Peyer's patch (tissue), 4 donors: ENCODE data around the gene SCGB1C1. TPM values are rescaled to one million over a fixed set of nuclear protein-coding genes. Genes with fewer than 3 reads are reported as not detected.
"Not testable (repeated sequence)": the region's sequence is repeated elsewhere in the genome, so short reads cannot be mapped to it uniquely, and the experiment has no call there.

ENCODE experiments used
- DNase-seq, 3 donors: peaks; one replicate each; pipeline ENCODE4 v3.0.0-alpha.2; 2017 to 2019
- H3K27ac ChIP-seq, 4 donors: fragments of 200-600 bp; sonication (generic); one replicate each; pipeline ENCODE4 v1.5.1; 2016 to 2019
- H3K27me3 ChIP-seq, 2 donors: fragments of 200-600 bp; sonication (generic); one replicate each; pipeline ENCODE4 v1.5.1; 2019
- H3K36me3 ChIP-seq, 3 donors: fragments of 200-600 bp; sonication (generic); one replicate each; pipeline ENCODE4 v1.5.1; 2016 to 2019
- H3K4me1 ChIP-seq, 4 donors: fragments of 200-600 bp; sonication (generic); one replicate each; pipeline ENCODE4 v1.5.1; 2016 to 2019
- H3K4me3 ChIP-seq, 4 donors: fragments of 200-600 bp; sonication (generic); 1 replicate in 3 of 4; 2 replicates in 1 of 4; pipeline ENCODE4 v1.5.1; 2016 to 2019; ENCODE audit warnings: mild to moderate bottlenecking in 1 of 4
- H3K9me3 ChIP-seq, 4 donors: fragments of 200-600 bp; sonication (generic); one replicate each; pipeline ENCODE4 v1.5.1; 2016 to 2019; ENCODE audit warnings: mild to moderate bottlenecking in 1 of 4
- POLR2A ChIP-seq, 2 donors: fragments of 450-650 bp; IDR thresholded peaks; one replicate each; pipeline ENCODE4 v1.5.1; 2017; ENCODE audit warnings: antibody characterized with exemption in 2 of 2, mild to moderate bottlenecking in 2 of 2, moderate library complexity in 2 of 2
- total RNA-seq, 4 donors: library from RNA; depleted of rRNA; stranded (reverse); fragments of >200 nt; gene quantifications; one replicate each; pipeline ENCODE4 v1.1.0, GENCODE V29; 2016
- TF ChIP-seq, protein P1 (sequence below), 6 experiments: fragments of 450-650 bp in 4 of 6; fragments of 200-600 bp in 2 of 6; sonication (generic) in 1 of 6; IDR thresholded peaks; one replicate each; pipeline ENCODE4 v1.5.1; 2017 to 2019; ENCODE audit warnings: antibody characterized with exemption in 6 of 6, mild to moderate bottlenecking in 3 of 6, moderate library complexity in 1 of 6

The SCGB1C1 gene
- total RNA-seq, 4 donors from 2014 or later: not detected

DNA sequence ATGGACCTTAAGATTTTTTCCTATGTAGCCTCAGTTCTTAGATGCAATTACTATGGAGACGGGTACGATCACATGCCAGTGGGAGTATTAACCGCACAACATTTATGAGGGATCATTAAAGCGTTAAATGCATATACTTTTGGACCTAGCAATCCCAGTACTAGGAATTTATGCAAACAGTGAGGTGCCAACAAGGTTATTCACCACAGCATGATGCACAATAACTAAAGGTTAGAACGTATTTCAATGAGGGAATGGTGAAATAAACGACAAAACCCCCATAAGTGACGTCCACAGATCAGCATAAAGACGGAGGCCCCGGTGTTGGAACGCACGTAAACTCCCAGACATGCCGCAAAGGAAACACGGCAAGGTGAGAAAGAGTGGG is 42.7 kb downstream of the SCGB1C1 start:
- DNase-seq: no peak
- no peaks in the 10 kb centered on the region for H3K9me3 ChIP-seq
- H3K36me3 ChIP-seq: peaks cover 0 to 6% (median 0%) of the 10 kb centered on the region in 3 donors
- TF ChIP-seq POLR2A (IDR thresholded peaks at IDR 0.05): no peak
- TF ChIP-seq, protein P1, sequence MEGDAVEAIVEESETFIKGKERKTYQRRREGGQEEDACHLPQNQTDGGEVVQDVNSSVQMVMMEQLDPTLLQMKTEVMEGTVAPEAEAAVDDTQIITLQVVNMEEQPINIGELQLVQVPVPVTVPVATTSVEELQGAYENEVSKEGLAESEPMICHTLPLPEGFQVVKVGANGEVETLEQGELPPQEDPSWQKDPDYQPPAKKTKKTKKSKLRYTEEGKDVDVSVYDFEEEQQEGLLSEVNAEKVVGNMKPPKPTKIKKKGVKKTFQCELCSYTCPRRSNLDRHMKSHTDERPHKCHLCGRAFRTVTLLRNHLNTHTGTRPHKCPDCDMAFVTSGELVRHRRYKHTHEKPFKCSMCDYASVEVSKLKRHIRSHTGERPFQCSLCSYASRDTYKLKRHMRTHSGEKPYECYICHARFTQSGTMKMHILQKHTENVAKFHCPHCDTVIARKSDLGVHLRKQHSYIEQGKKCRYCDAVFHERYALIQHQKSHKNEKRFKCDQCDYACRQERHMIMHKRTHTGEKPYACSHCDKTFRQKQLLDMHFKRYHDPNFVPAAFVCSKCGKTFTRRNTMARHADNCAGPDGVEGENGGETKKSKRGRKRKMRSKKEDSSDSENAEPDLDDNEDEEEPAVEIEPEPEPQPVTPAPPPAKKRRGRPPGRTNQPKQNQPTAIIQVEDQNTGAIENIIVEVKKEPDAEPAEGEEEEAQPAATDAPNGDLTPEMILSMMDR (IDR thresholded peaks at IDR 0.05): no peak
- H3K4me1 ChIP-seq: peaks cover 0 to 32% (median 6%) of the 10 kb centered on the region in 4 donors
- no peaks in the 10 kb centered on the region for H3K27me3 ChIP-seq
- peak overlapping the region; percentile 92 to 97 (median 95) for H3K27ac ChIP-seq
- peak overlapping the region; percentile 82 to 94 (median 87) for H3K4me3 ChIP-seq

DNA sequence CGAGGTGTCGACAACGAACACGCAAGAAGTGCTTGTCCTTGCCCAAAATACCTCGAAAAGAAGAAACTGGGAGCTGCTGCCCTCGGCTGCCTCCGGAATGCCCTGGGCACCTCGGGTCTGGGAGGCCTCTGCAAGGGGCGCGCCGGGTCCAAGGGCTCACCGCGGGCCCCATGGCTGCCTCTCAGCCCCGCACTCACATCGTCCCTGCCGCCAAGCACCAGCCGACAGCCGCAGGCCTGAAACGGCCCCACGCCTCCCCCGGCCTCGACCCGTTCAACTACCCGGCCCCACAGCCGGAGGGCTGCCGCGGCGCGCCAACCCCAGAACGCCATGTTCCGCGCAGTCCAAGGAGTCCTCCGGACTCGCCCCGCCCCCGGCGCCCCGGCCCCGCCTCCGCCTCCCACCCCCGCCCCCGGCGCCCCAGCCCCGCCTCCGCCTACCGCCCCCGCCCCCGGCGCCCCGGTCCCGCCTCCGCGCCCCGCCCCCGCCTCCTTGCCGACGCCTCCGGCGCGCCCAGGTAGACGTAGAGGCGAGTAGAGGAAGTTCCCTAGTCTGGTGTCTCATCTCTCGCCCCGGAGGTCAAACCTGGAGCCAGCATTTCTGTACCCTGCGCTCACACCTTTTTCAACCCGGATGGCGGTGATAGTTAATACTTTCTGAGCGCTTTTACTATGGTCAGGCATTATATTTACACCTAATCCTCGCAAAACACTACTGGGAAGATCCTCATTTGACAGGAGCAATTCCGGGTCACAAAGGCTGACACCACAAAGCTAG is 43.3 kb downstream of the SCGB1C1 start, which contains the start of gene SIRT3:
Gene SIRT3 (minus strand): TSS at position 346 of the 777 bp plus-strand sequence. CDS start 14 bp downstream, at position 332.
- no peaks in the 10 kb centered on the region for H3K27me3 ChIP-seq
- TF ChIP-seq, protein P1 (IDR thresholded peaks at IDR 0.05): peak; percentile 22 to 59 (median 39)
- peak; percentile 62 to 73 for TF ChIP-seq POLR2A (IDR thresholded peaks at IDR 0.05)
- peaks cover 0 to 12% (median 0%) of the 10 kb centered on the region in 3 donors for H3K36me3 ChIP-seq
- H3K4me1 ChIP-seq: peaks cover 0 to 32% (median 6%) of the 10 kb centered on the region in 4 donors
- peak within 1 kb of the TSS; percentile 82 to 94 (median 87) for H3K4me3 ChIP-seq
- H3K9me3 ChIP-seq: no peaks in the 10 kb centered on the region
- H3K27ac ChIP-seq: peak within 1 kb of the TSS; percentile 92 to 97 (median 95)
- peak; percentile 85 to 95 (median 93) for DNase-seq

DNA sequence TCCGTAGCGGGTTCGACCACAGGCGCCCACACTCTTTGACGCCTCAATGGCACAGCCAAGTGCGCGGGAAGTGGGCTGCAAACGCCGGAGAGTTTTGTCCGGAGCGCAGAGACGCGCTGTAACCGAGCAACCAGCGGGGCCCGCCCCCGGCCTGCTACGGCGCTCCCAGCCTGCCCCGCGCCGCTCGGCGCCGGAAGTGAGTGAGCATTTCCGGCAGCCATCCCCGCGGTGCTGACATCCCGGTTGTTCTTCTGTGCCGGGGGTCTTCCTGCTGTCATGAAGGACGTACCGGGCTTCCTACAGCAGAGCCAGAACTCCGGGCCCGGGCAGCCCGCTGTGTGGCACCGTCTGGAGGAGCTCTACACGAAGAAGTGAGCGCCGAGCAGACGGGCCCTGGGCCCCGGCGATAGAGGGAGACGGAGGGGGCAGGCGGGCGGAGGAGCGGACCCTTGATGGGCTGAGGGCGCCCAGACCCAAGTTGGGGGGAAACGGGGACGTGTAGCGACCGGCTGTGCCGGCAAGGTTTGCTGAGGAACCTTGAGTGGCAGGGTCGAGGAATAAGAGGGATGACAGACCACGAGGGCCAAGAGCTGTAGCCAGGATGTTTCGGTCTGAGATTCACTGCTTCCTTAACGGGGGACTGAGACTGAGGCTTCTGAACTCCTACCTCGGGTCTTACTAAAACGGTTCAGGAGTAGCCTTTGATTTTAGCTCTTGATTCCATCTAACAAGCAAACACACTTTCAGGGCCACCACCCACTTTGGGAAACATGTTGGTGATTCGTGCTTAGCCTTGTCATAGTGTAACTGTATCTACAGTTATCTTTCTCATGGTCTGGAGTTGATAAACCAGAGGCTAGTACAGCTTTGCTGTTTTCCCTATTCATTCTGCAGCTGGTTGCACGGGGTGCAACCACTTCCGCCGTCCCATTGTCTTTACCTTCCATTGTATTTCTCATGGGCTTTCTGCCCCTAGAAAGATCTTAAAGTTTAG is 44.2 kb downstream of the SCGB1C1 start, which contains the start of gene PSMD13:
Gene PSMD13 (plus strand): TSS at position 203 of the 994 bp plus-strand sequence. CDS start 74 bp downstream, at position 277.
- peak within 1 kb of the TSS; percentile 82 to 94 (median 87) for H3K4me3 ChIP-seq
- H3K36me3 ChIP-seq: peaks cover 0 to 21% (median 0%) of the 10 kb centered on the region in 3 donors
- TF ChIP-seq POLR2A (IDR thresholded peaks at IDR 0.05): no peak
- peak; percentile 77 to 92 (median 89) for DNase-seq
- no peaks in the 10 kb centered on the region for H3K9me3 ChIP-seq
- no peaks in the 10 kb centered on the region for H3K27me3 ChIP-seq
- H3K4me1 ChIP-seq: peaks cover 0 to 32% (median 6%) of the 10 kb centered on the region in 4 donors
- peak within 1 kb of the TSS; percentile 92 to 97 (median 95) for H3K27ac ChIP-seq

DNA sequence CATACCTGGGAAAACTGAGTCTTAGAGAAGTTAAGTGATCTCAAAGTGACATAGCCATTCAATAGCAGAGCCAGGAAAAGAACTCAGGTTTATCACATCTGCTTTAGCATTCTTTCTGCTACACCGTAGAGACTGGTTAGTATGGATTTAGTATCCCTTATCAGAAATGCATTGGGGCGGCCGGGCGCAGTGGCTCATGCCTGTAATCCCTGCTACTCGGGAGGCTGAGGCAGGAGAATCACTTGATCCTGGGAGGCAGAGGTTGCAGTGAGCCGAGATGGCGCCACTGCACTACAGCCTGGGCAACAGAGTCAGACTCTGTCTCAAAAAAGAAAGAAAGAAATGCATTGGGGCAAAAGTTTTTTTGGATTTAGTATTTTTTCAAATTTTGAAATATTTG is 45.5 kb downstream of the SCGB1C1 start:
- Histone ChIP-seq H3K4me1 (peaks cover 0 to 32% (median 6%) of the 10 kb centered on the region in 4 donors), H3K36me3 (peaks cover 0 to 33% (median 0%) of the 10 kb centered on the region in 3 donors)
- not testable (repeated sequence) for H3K4me3 ChIP-seq, H3K27ac ChIP-seq, DNase-seq, H3K27me3 ChIP-seq, H3K9me3 ChIP-seq

DNA sequence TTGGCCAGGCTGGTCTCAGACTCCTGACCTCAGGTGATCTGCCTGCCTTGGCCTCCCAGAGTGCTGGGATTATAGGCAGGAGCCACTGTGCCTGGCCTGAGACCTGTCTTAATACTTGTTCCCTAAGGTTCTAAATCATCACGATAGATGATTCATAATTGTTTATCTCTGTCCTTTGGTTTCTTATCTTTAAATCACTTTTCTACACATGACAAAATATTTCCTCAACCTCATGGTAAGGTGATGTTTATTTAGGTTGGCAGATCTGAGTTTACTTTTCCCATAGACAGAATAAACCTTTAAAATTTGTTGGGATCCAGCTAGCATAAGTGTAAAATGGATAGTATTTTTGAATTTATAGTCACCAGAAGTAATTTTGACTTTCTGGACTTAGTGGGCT is 47.4 kb downstream of the SCGB1C1 start:
- peaks cover 0 to 53% (median 0%) of the 10 kb centered on the region in 3 donors for H3K36me3 ChIP-seq
- TF ChIP-seq POLR2A (IDR thresholded peaks at IDR 0.05): no peak
- TF ChIP-seq, protein P1 (IDR thresholded peaks at IDR 0.05): no peak
- DNase-seq: no peak
- no peaks in the 10 kb centered on the region for H3K9me3 ChIP-seq
- H3K27me3 ChIP-seq: no peaks in the 10 kb centered on the region
- H3K4me3 ChIP-seq: no peak overlapping the region
- peaks cover 0 to 24% (median 5%) of the 10 kb centered on the region in 4 donors for H3K4me1 ChIP-seq
- H3K27ac ChIP-seq: no peak overlapping the region

DNA sequence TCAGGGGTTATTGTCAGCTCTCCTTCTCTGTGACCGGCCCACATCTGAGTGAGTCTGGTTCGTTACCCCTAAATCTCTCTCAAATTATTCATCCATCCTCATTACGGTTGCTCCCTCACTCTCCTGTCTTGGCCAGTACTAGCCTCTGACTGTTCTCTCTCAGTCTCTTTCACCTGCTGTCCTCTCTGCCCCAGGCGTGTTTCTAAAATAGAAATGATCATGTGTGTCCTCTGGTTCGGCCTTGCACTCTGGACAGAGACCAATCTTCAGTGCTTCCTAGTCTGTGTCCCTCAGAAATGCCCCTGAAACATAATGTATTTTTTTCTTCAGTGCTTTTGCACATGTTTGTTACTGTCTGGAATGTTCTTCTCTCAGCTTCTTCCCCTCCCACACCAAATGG is 48.8 kb downstream of the SCGB1C1 start:
- H3K27ac ChIP-seq: no peak overlapping the region
- H3K36me3 ChIP-seq: peaks cover 0 to 66% (median 0%) of the 10 kb centered on the region in 3 donors
- no peak for DNase-seq
- no peaks in the 10 kb centered on the region for H3K9me3 ChIP-seq
- no peak overlapping the region for H3K4me3 ChIP-seq
- TF ChIP-seq, protein P1 (IDR thresholded peaks at IDR 0.05): no peak
- TF ChIP-seq POLR2A (IDR thresholded peaks at IDR 0.05): no peak
- H3K4me1 ChIP-seq: peaks cover 0 to 22% (median 3%) of the 10 kb centered on the region in 4 donors
- H3K27me3 ChIP-seq: no peaks in the 10 kb centered on the region
